ENCODE measurements around the gene HUNK. TPM values are rescaled to one million over a fixed set of nuclear protein-coding genes. Genes with fewer than 3 reads are reported as not detected.

Gene HUNK
- total RNA-seq, 1 experiment from 2014 or later = not detected

GRCh38 chr21:31930001-31930400, 57.2 kb downstream of the HUNK start:
- Mint-ChIP-seq H3K27me3 (ENCODE audit: insufficient read depth, unreplicated experiment) (peaks cover 45% of the 10 kb centered on the region), H3K4me1 (ENCODE audit: insufficient read depth, unreplicated experiment) (no peaks in the 10 kb centered on the region), H3K4me3 (ENCODE audit: unreplicated experiment) (no peak overlapping the region), H3K36me3 (ENCODE audit: insufficient read depth, unreplicated experiment) (no peaks in the 10 kb centered on the region), H3K27ac (ENCODE audit: low read depth, unreplicated experiment) (no peak overlapping the region), H3K9me3 (ENCODE audit: unreplicated experiment) (no peaks in the 10 kb centered on the region)
- intact Hi-C loops (cut with micrococcal nuclease) = no loop called here
- BruUV-seq (replicated peaks) = no TSS peak
- DNase-seq (ENCODE audit: unreplicated experiment) = no peak
- ChIA-PET POLR2A (no interaction called here), CTCF (no interaction called here)
- TF ChIP-seq, protein P1, sequence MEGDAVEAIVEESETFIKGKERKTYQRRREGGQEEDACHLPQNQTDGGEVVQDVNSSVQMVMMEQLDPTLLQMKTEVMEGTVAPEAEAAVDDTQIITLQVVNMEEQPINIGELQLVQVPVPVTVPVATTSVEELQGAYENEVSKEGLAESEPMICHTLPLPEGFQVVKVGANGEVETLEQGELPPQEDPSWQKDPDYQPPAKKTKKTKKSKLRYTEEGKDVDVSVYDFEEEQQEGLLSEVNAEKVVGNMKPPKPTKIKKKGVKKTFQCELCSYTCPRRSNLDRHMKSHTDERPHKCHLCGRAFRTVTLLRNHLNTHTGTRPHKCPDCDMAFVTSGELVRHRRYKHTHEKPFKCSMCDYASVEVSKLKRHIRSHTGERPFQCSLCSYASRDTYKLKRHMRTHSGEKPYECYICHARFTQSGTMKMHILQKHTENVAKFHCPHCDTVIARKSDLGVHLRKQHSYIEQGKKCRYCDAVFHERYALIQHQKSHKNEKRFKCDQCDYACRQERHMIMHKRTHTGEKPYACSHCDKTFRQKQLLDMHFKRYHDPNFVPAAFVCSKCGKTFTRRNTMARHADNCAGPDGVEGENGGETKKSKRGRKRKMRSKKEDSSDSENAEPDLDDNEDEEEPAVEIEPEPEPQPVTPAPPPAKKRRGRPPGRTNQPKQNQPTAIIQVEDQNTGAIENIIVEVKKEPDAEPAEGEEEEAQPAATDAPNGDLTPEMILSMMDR (IDR thresholded peaks at IDR 0.05; ENCODE audit: unreplicated experiment) = no peak

DNA sequence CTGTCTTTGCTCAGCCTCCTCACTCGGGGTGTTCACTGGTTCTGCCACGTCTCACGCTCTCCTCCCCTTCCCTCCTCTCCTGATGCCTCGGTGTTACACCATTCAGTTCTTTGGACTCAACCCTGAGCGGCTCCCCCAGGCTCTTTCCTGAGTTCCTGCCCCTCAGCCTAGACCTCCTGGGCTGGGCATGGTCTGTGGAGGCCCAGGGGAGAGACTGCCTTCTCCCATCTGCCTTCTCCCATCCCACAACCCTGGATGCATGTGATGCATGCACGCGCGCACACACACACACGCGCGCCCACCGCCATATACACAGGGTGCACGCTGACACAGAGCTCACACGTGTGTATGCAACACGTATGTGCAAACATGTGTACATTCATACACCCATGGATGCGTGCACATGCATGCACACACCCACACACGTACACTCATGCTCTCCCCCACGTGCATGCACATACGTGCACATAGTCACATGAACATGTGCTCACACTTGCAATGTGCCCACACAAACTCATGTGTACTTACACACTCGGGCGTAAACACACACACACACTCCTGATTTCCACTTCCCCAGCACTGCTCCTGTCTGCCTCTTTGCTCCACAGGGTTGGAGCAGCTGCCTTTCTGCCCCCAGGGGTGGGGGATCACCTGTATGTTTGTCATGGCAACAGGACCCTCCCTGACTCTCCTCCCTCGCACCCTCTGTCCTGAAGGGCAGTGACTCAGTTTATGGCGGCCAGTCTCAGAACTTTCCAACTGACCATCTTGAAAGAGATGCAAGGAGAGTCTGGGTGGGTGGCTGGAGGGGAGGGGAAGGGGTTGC, 59.0 kb downstream of the HUNK start:
- Mint-ChIP-seq H3K36me3 (ENCODE audit: insufficient read depth, unreplicated experiment) (no peaks in the 10 kb centered on the region), H3K4me1 (ENCODE audit: insufficient read depth, unreplicated experiment) (no peaks in the 10 kb centered on the region), H3K4me3 (ENCODE audit: unreplicated experiment) (no peak overlapping the region), H3K27ac (ENCODE audit: low read depth, unreplicated experiment) (no peak overlapping the region), H3K9me3 (ENCODE audit: unreplicated experiment) (no peaks in the 10 kb centered on the region), H3K27me3 (ENCODE audit: insufficient read depth, unreplicated experiment) (peaks cover 59% of the 10 kb centered on the region)
- TF ChIP-seq, protein P1 (IDR thresholded peaks at IDR 0.05; ENCODE audit: unreplicated experiment) = no peak
- DNase-seq (ENCODE audit: unreplicated experiment) = no peak
- CTCF ChIA-PET = no interaction called here
- BruUV-seq (replicated peaks) = no TSS peak
- intact Hi-C loops (cut with micrococcal nuclease) = no loop called here
- POLR2A ChIA-PET = no interaction called here

DNA sequence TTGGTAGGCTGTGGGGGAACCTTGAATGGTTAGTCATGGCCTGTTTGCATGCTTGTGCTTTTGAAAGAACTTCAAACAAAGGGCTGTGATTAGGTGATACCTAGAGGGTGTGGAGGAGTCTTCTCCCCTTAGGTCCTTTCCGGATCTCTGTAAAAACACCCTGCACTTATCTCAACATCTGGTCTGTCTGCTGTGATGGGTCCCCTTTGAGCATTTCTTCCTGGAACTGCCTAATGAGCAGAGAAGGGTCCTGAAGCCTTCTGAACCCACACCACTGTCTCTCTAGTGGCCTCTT, 59.6 kb downstream of the HUNK start:
- TF ChIP-seq, protein P1 (IDR thresholded peaks at IDR 0.05; ENCODE audit: unreplicated experiment) = no peak
- no peaks in the 10 kb centered on the region for H3K9me3 Mint-ChIP-seq (ENCODE audit: unreplicated experiment)
- no peaks in the 10 kb centered on the region for H3K4me1 Mint-ChIP-seq (ENCODE audit: insufficient read depth, unreplicated experiment)
- BruUV-seq (replicated peaks) = no TSS peak
- intact Hi-C loops (cut with micrococcal nuclease) = no loop called here
- peaks cover 62% of the 10 kb centered on the region for H3K27me3 Mint-ChIP-seq (ENCODE audit: insufficient read depth, unreplicated experiment)
- POLR2A ChIA-PET = no interaction called here
- no peak overlapping the region for H3K4me3 Mint-ChIP-seq (ENCODE audit: unreplicated experiment)
- DNase-seq (ENCODE audit: unreplicated experiment) = no peak
- CTCF ChIA-PET = no interaction called here
- H3K36me3 Mint-ChIP-seq (ENCODE audit: insufficient read depth, unreplicated experiment) = no peaks in the 10 kb centered on the region
- no peak overlapping the region for H3K27ac Mint-ChIP-seq (ENCODE audit: low read depth, unreplicated experiment)

- ChIA-PET POLR2A (no interaction called here), CTCF (no interaction called here)
- H3K27me3 Mint-ChIP-seq (ENCODE audit: insufficient read depth, unreplicated experiment) = peaks cover 78% of the 10 kb centered on the region
- no peaks in the 10 kb centered on the region for H3K4me1 Mint-ChIP-seq (ENCODE audit: insufficient read depth, unreplicated experiment)
- no peaks in the 10 kb centered on the region for H3K9me3 Mint-ChIP-seq (ENCODE audit: unreplicated experiment)
- no TSS peak for BruUV-seq (replicated peaks)
- no peak overlapping the region for H3K27ac Mint-ChIP-seq (ENCODE audit: low read depth, unreplicated experiment)
- H3K36me3 Mint-ChIP-seq (ENCODE audit: insufficient read depth, unreplicated experiment) = no peaks in the 10 kb centered on the region
- intact Hi-C loops (cut with micrococcal nuclease) = no loop called here
- TF ChIP-seq, protein P1 (IDR thresholded peaks at IDR 0.05; ENCODE audit: unreplicated experiment) = no peak
- DNase-seq (ENCODE audit: unreplicated experiment) = no peak
- H3K4me3 Mint-ChIP-seq (ENCODE audit: unreplicated experiment) = no peak overlapping the region
These were observed 64.5 kb downstream of the HUNK start for GRCh38 chr21:31937303-31937702.
